H1 (cell line): ENCODE results near the gene THOC7.

Experiments used
- EP300 ChIP-seq, 2 experiments: IDR thresholded peaks; 1 replicate in 1 of 2; 2 replicates in 1 of 2; pipeline ENCODE4 v1.6.1; 2011 to 2012; ENCODE audit warnings: low read depth in 2 of 2, low read length in 2 of 2, mild to moderate bottlenecking in 2 of 2, borderline replicate concordance in 1 of 2, inconsistent platforms in 1 of 2, moderate library complexity in 1 of 2
- EZH2 ChIP-seq: fragments of 200-600 bp; sonication (generic); IDR thresholded peaks from 2 replicates; pipeline ENCODE4 v1.7.1; 2012; ENCODE audit warnings: low read depth, mild to moderate bottlenecking, moderate library complexity, low read length, inconsistent platforms; ENCODE audit not compliant: severe bottlenecking
- JUN ChIP-seq: IDR thresholded peaks from 2 replicates; pipeline ENCODE4 v1.6.1; 2011; ENCODE audit warnings: low read depth, mild to moderate bottlenecking, improper control_type of control experiment, low read length
- NRF1 ChIP-seq: IDR thresholded peaks from 2 replicates; pipeline ENCODE4 v1.6.1; 2011; ENCODE audit warnings: mild to moderate bottlenecking, low read depth, low read length, improper control_type of control experiment
- POLR2A ChIP-seq, 2 experiments: IDR thresholded peaks; 1 replicate in 1 of 2; 2 replicates in 1 of 2; pipeline ENCODE4 v1.6.1; 2011; ENCODE audit warnings: low read depth in 2 of 2, low read length in 2 of 2, mild to moderate bottlenecking in 2 of 2; ENCODE audit errors: control extremely low read depth in 1 of 2
- RAD21 ChIP-seq, 2 experiments: IDR thresholded peaks in 1 of 2; conservative IDR thresholded peaks in 1 of 2; 2 replicates each; pipeline ENCODE4 v1.6.1; 2011; ENCODE audit warnings: low read depth in 2 of 2, low read length in 2 of 2, improper control_type of control experiment in 1 of 2, inconsistent platforms in 1 of 2, mild to moderate bottlenecking in 1 of 2, moderate library complexity in 1 of 2
- RFX5 ChIP-seq: IDR thresholded peaks from 2 replicates; pipeline ENCODE4 v1.6.1; 2011; ENCODE audit warnings: low read depth, low read length, improper control_type of control experiment, borderline replicate concordance
- SP1 ChIP-seq: IDR thresholded peaks from 2 replicates; pipeline ENCODE4 v1.6.1; 2011; ENCODE audit warnings: low read depth, low read length
- TAF1 ChIP-seq: IDR thresholded peaks from 2 replicates; pipeline ENCODE4 v1.6.1; 2011; ENCODE audit warnings: mild to moderate bottlenecking, low read depth, low read length
- TBP ChIP-seq: IDR thresholded peaks from 2 replicates; pipeline ENCODE4 v1.6.1; 2011; ENCODE audit warnings: low read depth, low read length, improper control_type of control experiment
- TCF12 ChIP-seq: IDR thresholded peaks from 2 replicates; pipeline ENCODE4 v1.6.1; 2011; ENCODE audit warnings: low read depth, mild to moderate bottlenecking, low read length
- YY1 ChIP-seq: IDR thresholded peaks from 2 replicates; pipeline ENCODE4 v1.6.1; 2011; ENCODE audit warnings: low read depth, mild to moderate bottlenecking, low read length
- TF ChIP-seq, protein P1 (sequence below), 3 experiments: IDR thresholded peaks; 1 replicate in 2 of 3; 2 replicates in 1 of 3; pipeline versions ENCODE4 v1.5.1 to v1.6.1; 2011; ENCODE audit warnings: low read length in 3 of 3, mild to moderate bottlenecking in 3 of 3, inconsistent platforms in 2 of 3, low read depth in 1 of 3, moderate library complexity in 1 of 3; ENCODE audit not compliant: insufficient read depth in 1 of 3; ENCODE audit errors: control extremely low read depth in 1 of 3
- TF ChIP-seq, protein P2 (sequence below): IDR thresholded peaks from 2 replicates; pipeline ENCODE4 v1.6.1; 2012; ENCODE audit warnings: inconsistent platforms

DNA sequence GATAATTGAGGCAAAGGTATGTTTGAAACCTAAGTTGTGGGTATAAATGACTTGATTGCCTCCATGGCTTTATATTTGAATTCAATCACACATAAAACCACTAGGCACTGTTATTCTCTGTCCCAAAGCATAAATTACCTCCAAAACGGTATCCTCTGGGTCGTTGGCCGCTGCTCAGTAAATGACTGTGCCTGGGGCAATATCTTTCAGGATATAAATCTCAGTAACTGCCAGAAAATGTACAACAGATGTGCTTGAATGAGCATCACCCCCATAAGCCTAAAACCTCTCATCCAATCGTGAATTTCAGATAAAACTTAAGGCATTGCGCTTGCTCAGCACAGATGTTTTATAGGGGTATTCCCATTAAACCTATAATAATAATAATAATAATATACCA, 63.5 kb downstream of the THOC7 start:
- TF ChIP-seq, protein P1, sequence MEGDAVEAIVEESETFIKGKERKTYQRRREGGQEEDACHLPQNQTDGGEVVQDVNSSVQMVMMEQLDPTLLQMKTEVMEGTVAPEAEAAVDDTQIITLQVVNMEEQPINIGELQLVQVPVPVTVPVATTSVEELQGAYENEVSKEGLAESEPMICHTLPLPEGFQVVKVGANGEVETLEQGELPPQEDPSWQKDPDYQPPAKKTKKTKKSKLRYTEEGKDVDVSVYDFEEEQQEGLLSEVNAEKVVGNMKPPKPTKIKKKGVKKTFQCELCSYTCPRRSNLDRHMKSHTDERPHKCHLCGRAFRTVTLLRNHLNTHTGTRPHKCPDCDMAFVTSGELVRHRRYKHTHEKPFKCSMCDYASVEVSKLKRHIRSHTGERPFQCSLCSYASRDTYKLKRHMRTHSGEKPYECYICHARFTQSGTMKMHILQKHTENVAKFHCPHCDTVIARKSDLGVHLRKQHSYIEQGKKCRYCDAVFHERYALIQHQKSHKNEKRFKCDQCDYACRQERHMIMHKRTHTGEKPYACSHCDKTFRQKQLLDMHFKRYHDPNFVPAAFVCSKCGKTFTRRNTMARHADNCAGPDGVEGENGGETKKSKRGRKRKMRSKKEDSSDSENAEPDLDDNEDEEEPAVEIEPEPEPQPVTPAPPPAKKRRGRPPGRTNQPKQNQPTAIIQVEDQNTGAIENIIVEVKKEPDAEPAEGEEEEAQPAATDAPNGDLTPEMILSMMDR (IDR thresholded peaks at IDR 0.05; ENCODE audit: control extremely low read depth in 1 of 3, insufficient read depth in 1 of 3, low read depth in 1 of 3, low read length in 3 of 3), result no peak
- TF ChIP-seq TAF1 (no peak), RFX5 (no peak), RAD21 (IDR thresholded peaks at IDR 0.05 in 1 of 2, conservative IDR thresholded peaks at IDR 0.05 in 1 of 2; ENCODE audit: low read depth in 2 of 2, low read length in 2 of 2) (no peak), POLR2A (IDR thresholded peaks at IDR 0.05; ENCODE audit: control extremely low read depth in 1 of 2, low read depth in 2 of 2, low read length in 2 of 2) (no peak), SP1 (no peak), NRF1 (no peak), JUN (no peak), TCF12 (no peak), EP300 (IDR thresholded peaks at IDR 0.05; ENCODE audit: borderline replicate concordance in 1 of 2, low read depth in 2 of 2, low read length in 2 of 2) (no peak), EZH2 (no peak), YY1 (no peak), TBP (no peak)
- TF ChIP-seq, protein P2, sequence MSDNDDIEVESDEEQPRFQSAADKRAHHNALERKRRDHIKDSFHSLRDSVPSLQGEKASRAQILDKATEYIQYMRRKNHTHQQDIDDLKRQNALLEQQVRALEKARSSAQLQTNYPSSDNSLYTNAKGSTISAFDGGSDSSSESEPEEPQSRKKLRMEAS, result no peak
